ENCODE measurements around the gene DTNA.

GRCh38 chr18:34726286-34727004 lies 16.3 kb downstream of the DTNA start:
- TF ChIP-seq CTCF (IDR thresholded peaks at IDR 0.05) (no peak), POLR2A (IDR thresholded peaks at IDR 0.05) (no peak)

All from Peyer's patch (tissue), 4 donors.